Measurements from ENCODE around the gene LAMB3. TPM values are rescaled to one million over a fixed set of nuclear protein-coding genes. Genes with fewer than 3 reads are reported as not detected.

The LAMB3 gene
- total RNA-seq, 1 experiment from 2014 or later: 70.2 TPM

GRCh38 chr1:209622841-209623829, 29.1 kb downstream of the LAMB3 start:
- H3K4me2 ChIP-seq (ENCODE audit: low read length): no peak overlapping the region
- no peak overlapping the region for H3K9ac ChIP-seq (ENCODE audit: low read length)
- no peaks in the 10 kb centered on the region for H3K9me3 ChIP-seq (ENCODE audit: control insufficient read depth in 1 of 2, insufficient read depth in 1 of 2, low read depth in 1 of 2, low read length in 2 of 2)
- RAD21 ChIA-PET (ENCODE audit: low non-redundant PET in 1 of 2, low total read pairs in 2 of 2, uncharacterized antibody in 2 of 2, unreplicated experiment in 2 of 2): no interaction called here
- TF ChIP-seq ZBTB33 (IDR thresholded peaks at IDR 0.05; ENCODE audit: extremely low read depth, insufficient replicate concordance, low read length) (no peak), FOSL1 (IDR thresholded peaks at IDR 0.05; ENCODE audit: low read depth) (no peak), EGR1 (IDR thresholded peaks at IDR 0.05; ENCODE audit: low read depth) (no peak), ELF1 (IDR thresholded peaks at IDR 0.05; ENCODE audit: borderline replicate concordance, low read depth) (no peak), ZNF274 (IDR thresholded peaks at IDR 0.05; ENCODE audit: low read depth, low read length) (no peak), ZFX (IDR thresholded peaks at IDR 0.05) (no peak), SIN3A (IDR thresholded peaks at IDR 0.05; ENCODE audit: low read depth) (no peak), YY1 (IDR thresholded peaks at IDR 0.05; ENCODE audit: extremely low read depth, insufficient replicate concordance, low read depth, low read length) (no peak), CBX3 (IDR thresholded peaks at IDR 0.05; ENCODE audit: low read depth) (no peak), REST (IDR thresholded peaks at IDR 0.05; ENCODE audit: low read depth) (no peak), POLR2AphosphoS5 (IDR thresholded peaks at IDR 0.05; ENCODE audit: low read depth, low read length) (no peak), SRF (IDR thresholded peaks at IDR 0.05; ENCODE audit: low read depth) (no peak)
- H3K4me3 ChIP-seq (replicated peaks in 1 of 2; ENCODE audit: low read depth in 1 of 2, low read length in 2 of 2): no peak overlapping the region
- H3K79me2 ChIP-seq (ENCODE audit: insufficient read depth, low read length): no peaks in the 10 kb centered on the region
- H4K20me1 ChIP-seq (ENCODE audit: insufficient read depth): no peaks in the 10 kb centered on the region
- ATAC-seq: no peak
- CTCF ChIA-PET: no interaction called here
- peaks cover 0 to 7% of the 10 kb centered on the region in 2 experiments; a peak in 2 of 4 replicates for H3K4me1 ChIP-seq (ENCODE audit: control insufficient read depth in 1 of 2, insufficient read depth in 2 of 2, low read length in 2 of 2)
- no peaks in the 10 kb centered on the region for H3K27me3 ChIP-seq (ENCODE audit: insufficient read depth, low read length)
- H3K9me2 ChIP-seq (ENCODE audit: insufficient read depth): no peaks in the 10 kb centered on the region
- no peak for DNase-seq (ENCODE audit: low read depth, low spot score)
- BruUV-seq (replicated peaks): no TSS peak
- peaks cover 3 to 4% of the 10 kb centered on the region in 2 experiments; a peak in 2 of 4 replicates for H3K36me3 ChIP-seq (ENCODE audit: control insufficient read depth in 1 of 2, insufficient read depth in 2 of 2, low read length in 2 of 2)
- POLR2A ChIA-PET: no interaction called here
- no peak overlapping the region for H2AFZ ChIP-seq (ENCODE audit: low read depth, low read length, poor library complexity, severe bottlenecking)
- intact Hi-C loops (cut with micrococcal nuclease): no loop called here
- H3K27ac ChIP-seq (ENCODE audit: low read depth, low read length): no peak overlapping the region
